ENCODE data around the gene KCNJ11.

KCNJ11 gene

DNA sequence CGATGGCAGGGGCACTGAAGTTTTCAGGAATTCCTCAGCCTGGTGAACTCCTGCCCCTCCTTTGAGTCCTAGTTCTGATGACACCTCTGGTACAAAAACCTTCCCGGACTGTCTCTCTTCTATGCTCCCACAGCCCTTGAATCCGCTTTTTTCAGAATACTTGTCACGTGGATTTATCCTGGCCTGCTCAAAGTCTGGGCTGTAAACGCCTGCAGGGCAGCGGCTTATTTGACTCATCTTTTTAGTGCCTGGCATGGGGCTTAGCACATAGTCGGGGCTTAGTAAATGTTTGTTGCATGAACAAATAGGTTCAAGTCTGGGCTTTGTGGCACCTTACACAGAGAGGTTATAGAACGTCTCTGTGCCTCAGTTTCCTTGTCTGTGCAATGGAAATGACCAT, 13.4 kb upstream of the KCNJ11 start:
- TF ChIP-seq, protein P1, sequence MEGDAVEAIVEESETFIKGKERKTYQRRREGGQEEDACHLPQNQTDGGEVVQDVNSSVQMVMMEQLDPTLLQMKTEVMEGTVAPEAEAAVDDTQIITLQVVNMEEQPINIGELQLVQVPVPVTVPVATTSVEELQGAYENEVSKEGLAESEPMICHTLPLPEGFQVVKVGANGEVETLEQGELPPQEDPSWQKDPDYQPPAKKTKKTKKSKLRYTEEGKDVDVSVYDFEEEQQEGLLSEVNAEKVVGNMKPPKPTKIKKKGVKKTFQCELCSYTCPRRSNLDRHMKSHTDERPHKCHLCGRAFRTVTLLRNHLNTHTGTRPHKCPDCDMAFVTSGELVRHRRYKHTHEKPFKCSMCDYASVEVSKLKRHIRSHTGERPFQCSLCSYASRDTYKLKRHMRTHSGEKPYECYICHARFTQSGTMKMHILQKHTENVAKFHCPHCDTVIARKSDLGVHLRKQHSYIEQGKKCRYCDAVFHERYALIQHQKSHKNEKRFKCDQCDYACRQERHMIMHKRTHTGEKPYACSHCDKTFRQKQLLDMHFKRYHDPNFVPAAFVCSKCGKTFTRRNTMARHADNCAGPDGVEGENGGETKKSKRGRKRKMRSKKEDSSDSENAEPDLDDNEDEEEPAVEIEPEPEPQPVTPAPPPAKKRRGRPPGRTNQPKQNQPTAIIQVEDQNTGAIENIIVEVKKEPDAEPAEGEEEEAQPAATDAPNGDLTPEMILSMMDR (conservative IDR thresholded peaks at IDR 0.05), result no peak
- no peak overlapping the region for H3K27ac ChIP-seq

- no peak overlapping the region for H3K27ac ChIP-seq
- TF ChIP-seq, protein P1 (conservative IDR thresholded peaks at IDR 0.05), result no peak
Observed at GRCh38 chr11:17401316-17401715, 12.9 kb upstream of the KCNJ11 start.

GRCh38 chr11:17400048-17400775, 11.8 kb upstream of the KCNJ11 start:
- TF ChIP-seq, protein P1 (conservative IDR thresholded peaks at IDR 0.05), result no peak
- no peak overlapping the region for H3K27ac ChIP-seq

- TF ChIP-seq, protein P1 (conservative IDR thresholded peaks at IDR 0.05), result no peak
- H3K27ac ChIP-seq, result no peak overlapping the region
Observed at GRCh38 chr11:17399236-17399635, 10.8 kb upstream of the KCNJ11 start.

DNA sequence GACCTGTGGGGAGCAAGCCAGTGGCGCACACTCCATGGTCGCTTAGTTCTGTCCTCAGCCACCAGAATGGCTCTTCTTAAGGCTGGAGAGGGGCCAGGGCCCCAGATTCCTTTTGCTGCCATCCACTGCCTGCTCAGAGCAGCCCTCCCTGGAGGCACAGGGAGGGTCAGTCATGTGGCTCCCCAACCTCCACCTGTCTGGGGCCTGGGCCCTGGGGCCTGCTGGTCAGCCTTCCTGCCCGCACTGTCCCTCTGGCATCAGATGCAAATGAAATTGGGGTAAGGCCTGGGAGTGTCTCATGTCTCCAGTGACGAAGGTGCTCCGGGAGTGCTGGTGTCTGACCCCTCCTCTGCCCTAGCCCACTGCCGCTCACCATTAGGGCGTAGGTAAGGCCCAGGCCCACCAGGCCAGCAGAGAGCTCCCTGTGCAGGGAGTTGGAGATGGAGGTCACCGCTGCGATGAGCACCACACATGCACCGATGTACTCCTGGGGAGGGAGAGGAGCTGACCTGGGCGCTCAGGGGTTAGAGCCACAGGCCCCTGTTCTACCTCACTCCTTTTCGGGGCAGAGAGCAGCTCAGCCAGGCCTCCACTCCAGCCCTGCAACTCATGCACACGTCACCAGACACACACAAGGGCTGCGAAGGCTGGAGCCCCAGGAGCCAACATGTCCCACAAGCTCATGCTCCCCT, 9.0 kb upstream of the KCNJ11 start:
- H3K27ac ChIP-seq, result no peak overlapping the region
- TF ChIP-seq, protein P1 (conservative IDR thresholded peaks at IDR 0.05), result no peak

DNA sequence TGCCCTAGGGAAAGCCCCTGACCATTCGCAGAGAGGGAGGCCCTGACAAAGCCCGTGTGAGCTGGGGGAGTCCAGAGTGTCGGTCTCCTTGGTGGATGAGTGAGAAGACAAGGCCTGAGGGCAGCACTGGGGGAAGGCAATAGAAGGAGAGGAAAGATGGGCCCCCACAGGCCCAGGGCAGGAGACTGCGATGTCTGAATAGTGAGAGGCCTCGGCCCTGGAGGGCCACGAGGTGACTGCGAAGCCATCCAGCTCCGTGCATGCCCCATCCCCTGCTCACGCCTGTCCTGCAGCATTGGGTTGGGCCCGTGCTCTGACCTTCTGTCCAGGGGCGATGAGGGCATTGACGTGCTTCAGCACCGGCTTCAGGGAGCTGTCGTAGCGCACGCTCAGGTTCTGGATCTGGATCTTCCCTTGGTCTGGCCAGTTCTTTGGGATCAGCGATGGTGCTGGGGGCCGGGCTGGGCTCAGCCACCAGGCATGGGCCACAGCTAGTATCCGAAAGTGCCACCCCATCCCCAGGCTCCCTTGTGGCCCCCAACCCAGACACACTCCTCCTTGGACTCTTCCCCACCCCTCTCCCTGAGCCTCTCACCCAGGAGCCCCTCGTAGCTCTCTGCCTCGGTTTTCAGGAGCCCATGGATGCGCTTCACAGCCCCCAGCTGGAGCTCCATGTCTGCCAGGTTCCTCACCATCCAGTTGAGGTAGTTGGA, 8.3 kb upstream of the KCNJ11 start:
- TF ChIP-seq, protein P1 (conservative IDR thresholded peaks at IDR 0.05), result no peak
- no peak overlapping the region for H3K27ac ChIP-seq

- no peak overlapping the region for H3K27ac ChIP-seq
- TF ChIP-seq, protein P1 (conservative IDR thresholded peaks at IDR 0.05), result no peak
Observed at GRCh38 chr11:17395978-17396377, 7.5 kb upstream of the KCNJ11 start.
